DOHH2 (cell line): ENCODE measurements around the gene CHRND.
A peak's percentile ranks its signal among the peaks of the same experiment; 100 is the strongest.
"Not testable (repeated sequence)": the region's sequence is repeated elsewhere in the genome, so short reads cannot be mapped to it uniquely, and the experiment has no call there.

Experiments used
- H3F3A ChIP-seq: fragments of 200-600 bp; sonication (generic), shearing (Covaris generic); 2 replicates; pipeline ENCODE4 v1.6.0; 2016; ENCODE audit warnings: antibody characterized with exemption, mild to moderate bottlenecking; ENCODE audit not compliant: control insufficient read depth, insufficient read depth
- H3K27ac ChIP-seq: fragments of 200-600 bp; sonication (generic); 2 replicates; pipeline ENCODE4 v1.5.1; 2014; ENCODE audit warnings: low read depth, mild to moderate bottlenecking, low read length, moderate library complexity
- H3K27me3 ChIP-seq: fragments of 200-600 bp; sonication (generic); 2 replicates; pipeline ENCODE4 v1.6.1; 2014; ENCODE audit warnings: mild to moderate bottlenecking, low read length, mixed read lengths; ENCODE audit not compliant: control insufficient read depth
- H3K36me3 ChIP-seq: fragments of 200-600 bp; sonication (generic); 2 replicates; pipeline ENCODE4 v1.6.1; 2014; ENCODE audit warnings: mild to moderate bottlenecking, low read length, moderate library complexity, mixed read lengths; ENCODE audit not compliant: control insufficient read depth
- H3K4me1 ChIP-seq: fragments of 200-600 bp; sonication (generic); 2 replicates; pipeline ENCODE4 v1.6.1; 2014; ENCODE audit warnings: mild to moderate bottlenecking, low read length, mixed read lengths; ENCODE audit not compliant: control insufficient read depth
- H3K4me2 ChIP-seq: fragments of 200-600 bp; sonication (generic); 2 replicates; pipeline ENCODE4 v1.6.0; 2014; ENCODE audit warnings: mild to moderate bottlenecking, low read length, moderate library complexity
- H3K4me3 ChIP-seq: fragments of 200-600 bp; sonication (generic); 2 replicates; pipeline ENCODE4 v1.5.1; 2014; ENCODE audit warnings: mild to moderate bottlenecking, low read length, mixed read lengths
- H3K79me2 ChIP-seq: fragments of 200-600 bp; sonication (generic); 2 replicates; pipeline ENCODE4 v1.6.1; 2014; ENCODE audit warnings: mild to moderate bottlenecking, low read length, mixed read lengths; ENCODE audit not compliant: control insufficient read depth
- H3K9me2 ChIP-seq: fragments of 200-600 bp; sonication (generic); replicated peaks from 2 replicates; pipeline ENCODE4 v1.6.1; 2014; ENCODE audit warnings: mild to moderate bottlenecking, low read length, mixed read lengths; ENCODE audit not compliant: control insufficient read depth
- H3K9me3 ChIP-seq: fragments of 200-600 bp; sonication (generic); 2 replicates; pipeline ENCODE4 v1.6.1; 2014; ENCODE audit warnings: antibody characterized with exemption, low read length, mixed read lengths; ENCODE audit not compliant: control insufficient read depth, insufficient read depth
- H4K20me1 ChIP-seq: fragments of 200-600 bp; sonication (generic); 2 replicates; pipeline ENCODE4 v1.6.0; 2014; ENCODE audit warnings: low read depth, mild to moderate bottlenecking, antibody characterized with exemption, low read length, moderate library complexity; ENCODE audit not compliant: control insufficient read depth, insufficient read depth
- EZH2phosphoT487 ChIP-seq: fragments of 200-600 bp; sonication (generic); IDR thresholded peaks from 2 replicates; pipeline ENCODE4 v1.6.1; 2017; ENCODE audit warnings: borderline replicate concordance, mild to moderate bottlenecking, antibody characterized with exemption, low read length, moderate library complexity, mixed read lengths
- TF ChIP-seq, protein P1 (sequence below): fragments of 200-600 bp; sonication (generic); IDR thresholded peaks from one replicate; pipeline ENCODE4 v1.5.1; 2014; ENCODE audit warnings: antibody characterized with exemption, mild to moderate bottlenecking, low read depth, low read length; ENCODE audit not compliant: poor library complexity, severe bottlenecking

CHRND gene

GRCh38 chr2:232529806-232530547 is 4.0 kb downstream of the CHRND start:
- no peak overlapping the region for H3K27ac ChIP-seq
- no peaks in the 10 kb centered on the region for H3K79me2 ChIP-seq
- no peaks in the 10 kb centered on the region for H3K27me3 ChIP-seq
- peaks cover 9% of the 10 kb centered on the region; the same call in 1 of the 2 replicates for H3F3A ChIP-seq
- no peaks in the 10 kb centered on the region for H3K9me3 ChIP-seq
- no peaks in the 10 kb centered on the region for H4K20me1 ChIP-seq
- peaks cover 62% of the 10 kb centered on the region for H3K4me1 ChIP-seq
- no peaks in the 10 kb centered on the region for H3K9me2 ChIP-seq
- no peaks in the 10 kb centered on the region for H3K36me3 ChIP-seq
- no peak overlapping the region for H3K4me2 ChIP-seq
- H3K4me3 ChIP-seq = no peak overlapping the region
- TF ChIP-seq, protein P1, sequence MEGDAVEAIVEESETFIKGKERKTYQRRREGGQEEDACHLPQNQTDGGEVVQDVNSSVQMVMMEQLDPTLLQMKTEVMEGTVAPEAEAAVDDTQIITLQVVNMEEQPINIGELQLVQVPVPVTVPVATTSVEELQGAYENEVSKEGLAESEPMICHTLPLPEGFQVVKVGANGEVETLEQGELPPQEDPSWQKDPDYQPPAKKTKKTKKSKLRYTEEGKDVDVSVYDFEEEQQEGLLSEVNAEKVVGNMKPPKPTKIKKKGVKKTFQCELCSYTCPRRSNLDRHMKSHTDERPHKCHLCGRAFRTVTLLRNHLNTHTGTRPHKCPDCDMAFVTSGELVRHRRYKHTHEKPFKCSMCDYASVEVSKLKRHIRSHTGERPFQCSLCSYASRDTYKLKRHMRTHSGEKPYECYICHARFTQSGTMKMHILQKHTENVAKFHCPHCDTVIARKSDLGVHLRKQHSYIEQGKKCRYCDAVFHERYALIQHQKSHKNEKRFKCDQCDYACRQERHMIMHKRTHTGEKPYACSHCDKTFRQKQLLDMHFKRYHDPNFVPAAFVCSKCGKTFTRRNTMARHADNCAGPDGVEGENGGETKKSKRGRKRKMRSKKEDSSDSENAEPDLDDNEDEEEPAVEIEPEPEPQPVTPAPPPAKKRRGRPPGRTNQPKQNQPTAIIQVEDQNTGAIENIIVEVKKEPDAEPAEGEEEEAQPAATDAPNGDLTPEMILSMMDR = no peak
- TF ChIP-seq EZH2phosphoT487 = no peak

GRCh38 chr2:232530626-232531260 is 4.8 kb downstream of the CHRND start:
- H4K20me1 ChIP-seq = no peaks in the 10 kb centered on the region
- no peaks in the 10 kb centered on the region for H3K79me2 ChIP-seq
- no peak overlapping the region for H3K27ac ChIP-seq
- peaks cover 62% of the 10 kb centered on the region for H3K4me1 ChIP-seq
- H3K4me2 ChIP-seq = no peak overlapping the region
- H3K4me3 ChIP-seq = no peak overlapping the region
- H3K9me3 ChIP-seq = no peaks in the 10 kb centered on the region
- no peaks in the 10 kb centered on the region for H3K27me3 ChIP-seq
- H3F3A ChIP-seq = peaks cover 9% of the 10 kb centered on the region; the same call in 1 of the 2 replicates
- no peaks in the 10 kb centered on the region for H3K9me2 ChIP-seq
- no peak for TF ChIP-seq EZH2phosphoT487
- no peaks in the 10 kb centered on the region for H3K36me3 ChIP-seq

DNA sequence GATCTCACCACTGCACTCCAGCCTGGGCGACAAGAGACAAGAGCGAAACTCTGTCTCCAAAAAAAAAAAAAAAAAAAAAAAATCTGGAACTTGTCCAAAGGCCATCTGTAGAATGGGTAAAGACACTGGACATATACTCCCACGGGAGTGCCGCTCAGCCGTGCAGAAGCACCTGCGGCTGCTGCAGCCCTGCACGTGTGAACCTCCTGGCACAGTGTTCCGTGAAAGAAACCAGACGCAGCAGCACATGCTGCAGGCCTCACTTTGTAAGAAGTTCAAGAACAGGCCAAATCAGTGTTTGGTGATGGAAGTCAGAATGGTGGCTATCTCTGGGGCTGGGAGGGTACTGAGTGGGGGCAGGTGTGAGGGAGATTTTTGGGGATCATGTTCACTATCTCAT is 6.5 kb downstream of the CHRND start:
- Histone ChIP-seq H3K79me2 (no peaks in the 10 kb centered on the region), H3K9me2 (no peaks in the 10 kb centered on the region), H3F3A (peaks cover 9% of the 10 kb centered on the region; the same call in 1 of the 2 replicates), H3K27me3 (no peaks in the 10 kb centered on the region), H3K36me3 (no peaks in the 10 kb centered on the region), H3K4me2 (peak overlapping the region; percentile 39), H3K27ac (peak overlapping the region; percentile 37), H3K4me1 (peaks cover 71% of the 10 kb centered on the region), H4K20me1 (no peaks in the 10 kb centered on the region), H3K9me3 (no peaks in the 10 kb centered on the region), H3K4me3 (0 out of 2 replicates have a peak overlapping the region, but pooled peaks have one; percentile 3)
- no peak for TF ChIP-seq EZH2phosphoT487
- TF ChIP-seq, protein P1 = no peak

DNA sequence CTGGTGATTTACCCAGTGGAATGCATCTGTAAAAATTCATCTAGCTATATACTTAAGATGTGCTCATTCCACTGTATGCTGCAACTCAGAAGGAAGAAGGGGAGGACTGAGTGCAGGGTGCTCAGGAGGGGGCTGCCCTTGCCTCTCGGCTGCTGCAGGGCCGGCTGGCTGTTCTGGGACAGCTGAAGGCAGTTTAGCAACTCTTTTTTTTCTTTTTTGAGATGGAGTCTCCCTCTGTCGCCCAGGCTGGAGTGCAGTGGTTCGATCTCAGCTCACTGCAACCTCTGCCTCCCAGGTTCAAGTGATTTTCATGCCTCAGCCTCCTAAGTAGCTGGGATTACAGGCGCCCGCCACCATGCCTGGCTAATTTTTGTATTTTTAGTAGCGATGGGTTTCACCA is 6.9 kb downstream of the CHRND start:
- 0 out of 2 replicates have a peak overlapping the region, but pooled peaks have one; percentile 3 for H3K4me3 ChIP-seq
- not testable (repeated sequence) for H4K20me1 ChIP-seq, H3K36me3 ChIP-seq, H3F3A ChIP-seq, H3K27me3 ChIP-seq, H3K9me2 ChIP-seq, H3K9me3 ChIP-seq, H3K79me2 ChIP-seq
- peaks cover 71% of the 10 kb centered on the region for H3K4me1 ChIP-seq
- H3K4me2 ChIP-seq = peak overlapping the region; percentile 39
- peak overlapping the region; percentile 37 for H3K27ac ChIP-seq
